Keratinocyte (primary cell): ENCODE data around the gene ZSWIM6. TPM values are rescaled to one million over a fixed set of nuclear protein-coding genes. Genes with fewer than 3 reads are reported as not detected.

Experiments
- DNase-seq: peaks from one replicate; pipeline ENCODE4 v3.0.0-alpha.2; 2011; ENCODE audit warnings: low read depth, missing footprints, low spot score
- FAIRE-seq: peaks from 2 replicates; lab custom pipeline; 2011; peaks lifted over from hg19 to GRCh38; lab: Jason Lieb, UNC
- H2AFZ ChIP-seq: 2 replicates; pipeline ENCODE4 v1.6.0; 2012; ENCODE audit warnings: low read length, control low read depth, inconsistent platforms; ENCODE audit not compliant: control insufficient read depth
- H3K27ac ChIP-seq: 2 replicates; pipeline ENCODE4 v1.5.1; 2011; ENCODE audit warnings: low read length; ENCODE audit not compliant: control insufficient read depth, insufficient read depth
- H3K27me3 ChIP-seq: 3 replicates; pipeline ENCODE4 v1.6.0; 2011; ENCODE audit warnings: low read length; ENCODE audit not compliant: control insufficient read depth, insufficient read depth; ENCODE audit errors: extremely low read depth
- H3K36me3 ChIP-seq, 2 experiments: 2 replicates in 1 of 2; 3 replicates in 1 of 2; pipeline ENCODE4 v1.5.1; 2011; ENCODE audit warnings: low read length in 2 of 2, mild to moderate bottlenecking in 1 of 2; ENCODE audit not compliant: control insufficient read depth in 2 of 2, insufficient read depth in 2 of 2; ENCODE audit errors: extremely low read depth in 1 of 2
- H3K4me1 ChIP-seq: 3 replicates; pipeline ENCODE4 v1.5.1; 2011; ENCODE audit warnings: low read length; ENCODE audit not compliant: control insufficient read depth, insufficient read depth; ENCODE audit errors: extremely low read depth
- H3K4me2 ChIP-seq: 3 replicates; pipeline ENCODE4 v1.6.0; 2011; ENCODE audit warnings: low read depth, low read length; ENCODE audit not compliant: control insufficient read depth, insufficient read depth; ENCODE audit errors: extremely low read depth
- H3K4me3 ChIP-seq, 3 experiments: fragments of 200-600 bp in 1 of 3; sonication (generic) in 1 of 3; 2 replicates in 2 of 3; 3 replicates in 1 of 3; pipeline ENCODE4 v1.5.1; 2011 to 2016; ENCODE audit warnings: low read length in 3 of 3, mild to moderate bottlenecking in 3 of 3, control low read depth in 2 of 3, inconsistent platforms in 1 of 3, low read depth in 1 of 3, mixed read lengths in 1 of 3, mixed run types in 1 of 3, moderate library complexity in 1 of 3; ENCODE audit not compliant: control insufficient read depth in 2 of 3, insufficient read depth in 2 of 3; ENCODE audit errors: extremely low read depth in 1 of 3
- H3K79me2 ChIP-seq: 2 replicates; pipeline ENCODE4 v1.6.0; 2012; ENCODE audit warnings: low read length; ENCODE audit not compliant: control insufficient read depth, insufficient read depth
- H3K9ac ChIP-seq: 3 replicates; pipeline ENCODE4 v1.6.0; 2011; ENCODE audit warnings: low read length; ENCODE audit not compliant: control insufficient read depth, insufficient read depth; ENCODE audit errors: extremely low read depth
- H3K9me1 ChIP-seq: 3 replicates; pipeline ENCODE4 v1.6.0; 2011; ENCODE audit warnings: low read length; ENCODE audit not compliant: control insufficient read depth, insufficient read depth; ENCODE audit errors: extremely low read depth
- H3K9me3 ChIP-seq: 2 replicates; pipeline ENCODE4 v1.5.1; 2012; ENCODE audit warnings: low read depth, low read length; ENCODE audit not compliant: control insufficient read depth
- H4K20me1 ChIP-seq: 3 replicates; pipeline ENCODE4 v1.6.0; 2011; ENCODE audit warnings: low read length; ENCODE audit not compliant: control insufficient read depth, insufficient read depth; ENCODE audit errors: extremely low read depth
- CTCF ChIP-seq, 3 experiments: IDR thresholded peaks in 1 of 3; conservative IDR thresholded peaks in 1 of 3; optimal IDR thresholded peaks in 1 of 3; 2 replicates in 2 of 3; 3 replicates in 1 of 3; pipeline versions ENCODE3 to v1.5.1; 2011; ENCODE audit warnings: low read length in 3 of 3, mild to moderate bottlenecking in 3 of 3, moderate library complexity in 2 of 3, control low read depth in 1 of 3, inconsistent platforms in 1 of 3; ENCODE audit not compliant: insufficient read depth in 2 of 3; ENCODE audit errors: extremely low read depth in 1 of 3
- EZH2 ChIP-seq: IDR thresholded peaks from one replicate; pipeline ENCODE4 v1.6.1; 2012; ENCODE audit warnings: inconsistent platforms, mild to moderate bottlenecking, low read length, moderate library complexity
- dilution Hi-C: fragments of 300-500 bp; cut with MboI; formaldehyde crosslinking; loops from one replicate; pipeline ENCODE4 v1.7.0; 2020; ENCODE audit warnings: low sequenced_read_pairs; ENCODE audit not compliant: extremely low pct_ligation_motif_present
- polyA plus RNA-seq, 5 experiments: library from polyadenylated mRNA; depleted of rRNA in 3 of 5; stranded (reverse) in 3 of 5; stranded (forward) in 1 of 5; unstranded in 1 of 5; fragments of >200 nt; gene quantifications; 1 replicate in 1 of 5; 2 replicates in 3 of 5; 3 replicates in 1 of 5; pipeline versions ENCODE4 v1.2.1 to v1.2.3, GENCODE V29; 2011 to 2012; ENCODE audit warnings: missing spikeins in 2 of 5, low read depth in 1 of 5, low replicate concordance in 1 of 5

ZSWIM6 gene
- polyA plus RNA-seq, 1 donor (not counting 4 experiments of a cell fraction or from before 2014, with no cell fraction given) = 9.9 TPM

GRCh38 chr5:61496446-61496845 lies 164.4 kb downstream of the ZSWIM6 start:
- Histone ChIP-seq H3K36me3 (peaks cover 4% of the 10 kb centered on the region in 2 experiments), H2AFZ (no peak overlapping the region), H3K4me3 (no peak overlapping the region), H3K79me2 (no peaks in the 10 kb centered on the region), H3K4me1 (no peaks in the 10 kb centered on the region), H3K27me3 (no peaks in the 10 kb centered on the region), H3K9me3 (no peaks in the 10 kb centered on the region), H3K27ac (no peak overlapping the region), H3K4me2 (no peak overlapping the region), H3K9me1 (no peaks in the 10 kb centered on the region), H4K20me1 (no peaks in the 10 kb centered on the region), H3K9ac (no peak overlapping the region)
- TF ChIP-seq EZH2 (no peak), CTCF (optimal IDR thresholded peaks at IDR 0.05 in 1 of 3, IDR thresholded peaks at IDR 0.05 in 1 of 3, conservative IDR thresholded peaks at IDR 0.05 in 1 of 3; ENCODE audit: extremely low read depth in 1 of 3, insufficient read depth in 2 of 3, low read length in 3 of 3) (no peak)
- FAIRE-seq (no peak), DNase-seq (no peak)
- dilution Hi-C loops = no loop called here

- dilution Hi-C loops = no loop called here
- Histone ChIP-seq H3K36me3 (peaks cover 4% of the 10 kb centered on the region in 2 experiments), H3K4me1 (no peaks in the 10 kb centered on the region), H3K79me2 (no peaks in the 10 kb centered on the region), H4K20me1 (no peaks in the 10 kb centered on the region), H3K27ac (no peak overlapping the region), H3K4me3 (no peak overlapping the region), H2AFZ (no peak overlapping the region), H3K4me2 (no peak overlapping the region), H3K9ac (no peak overlapping the region), H3K9me3 (no peaks in the 10 kb centered on the region), H3K27me3 (no peaks in the 10 kb centered on the region), H3K9me1 (no peaks in the 10 kb centered on the region)
- TF ChIP-seq CTCF (optimal IDR thresholded peaks at IDR 0.05 in 1 of 3, IDR thresholded peaks at IDR 0.05 in 1 of 3, conservative IDR thresholded peaks at IDR 0.05 in 1 of 3; ENCODE audit: extremely low read depth in 1 of 3, insufficient read depth in 2 of 3, low read length in 3 of 3) = no peak
- no peak for TF ChIP-seq EZH2
- DNase-seq (no peak), FAIRE-seq (no peak)
These were observed 164.8 kb downstream of the ZSWIM6 start for GRCh38 chr5:61496860-61497259.
